ENCODE results near the gene PSMB10. TPM values are rescaled to one million over a fixed set of nuclear protein-coding genes. Genes with fewer than 3 reads are reported as not detected.
"Not testable (repeated sequence)": the region's sequence is repeated elsewhere in the genome, so short reads cannot be mapped to it uniquely, and the experiment has no call there.

PSMB10 gene
- total RNA-seq, 1 experiment from 2014 or later, result 36.6 TPM

GRCh38 chr16:67940446-67941089 lies 3.9 kb upstream of the PSMB10 start:
- Histone ChIP-seq H3K27me3 (ENCODE audit: control insufficient read depth, insufficient read depth, low read length) (no peaks in the 10 kb centered on the region), H3K4me3 (ENCODE audit: insufficient read depth, low read depth, low read length) (no peak overlapping the region), H3K36me3 (replicated peaks; ENCODE audit: control insufficient read depth, insufficient read depth, low read length) (peaks cover 11% of the 10 kb centered on the region)
- DNase-seq, result no peak

DNA sequence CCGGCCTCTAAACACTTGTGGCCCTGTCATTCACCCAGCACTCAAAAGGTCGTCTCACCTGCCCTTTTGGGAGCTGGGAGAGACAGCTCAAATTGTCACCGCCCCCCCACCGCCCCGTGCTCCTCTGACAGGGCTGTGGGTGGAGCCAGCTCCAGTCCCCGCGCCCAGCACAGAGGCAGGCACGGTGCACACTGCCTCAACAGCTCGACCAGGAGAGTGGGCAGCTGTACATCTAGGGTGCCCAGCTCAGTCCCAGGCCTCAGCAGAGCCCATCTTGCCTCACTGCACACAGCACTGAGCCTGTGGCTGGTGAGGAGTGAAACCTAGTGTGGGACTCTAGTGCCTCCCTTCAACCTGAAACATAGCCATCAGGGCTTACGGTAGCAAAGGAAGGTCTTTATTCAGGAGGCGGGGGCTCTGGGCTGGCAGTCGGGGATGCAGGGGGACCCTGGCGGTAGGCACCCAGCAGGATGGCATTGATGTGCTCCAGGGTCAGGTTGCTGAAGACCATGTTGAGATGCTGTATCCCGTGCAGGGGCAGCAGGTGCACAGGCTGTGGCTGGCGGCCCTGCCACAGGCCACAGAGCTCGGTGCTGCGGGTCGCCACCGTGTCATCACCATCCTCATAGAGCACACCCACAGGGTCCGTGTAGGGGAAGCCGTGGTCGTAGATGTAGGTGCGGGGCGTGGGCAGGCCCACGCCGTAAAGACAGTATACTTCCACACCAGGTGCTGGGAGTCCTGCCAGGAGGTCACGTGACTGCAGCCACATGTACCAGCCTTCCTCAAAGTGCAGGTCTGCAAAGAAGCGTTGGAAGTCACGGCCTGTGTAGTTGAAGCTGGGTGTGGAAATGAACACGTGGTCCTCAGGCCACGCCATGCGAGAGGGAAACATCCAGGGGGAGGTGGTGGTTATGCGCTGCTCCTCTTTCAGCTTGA lies 3.1 kb upstream of the PSMB10 start:
- Histone ChIP-seq H3K36me3 (replicated peaks; ENCODE audit: control insufficient read depth, insufficient read depth, low read length) (peaks cover 4% of the 10 kb centered on the region), H3K4me3 (ENCODE audit: insufficient read depth, low read depth, low read length) (no peak overlapping the region), H3K27me3 (ENCODE audit: control insufficient read depth, insufficient read depth, low read length) (no peaks in the 10 kb centered on the region)
- DNase-seq, result no peak

DNA sequence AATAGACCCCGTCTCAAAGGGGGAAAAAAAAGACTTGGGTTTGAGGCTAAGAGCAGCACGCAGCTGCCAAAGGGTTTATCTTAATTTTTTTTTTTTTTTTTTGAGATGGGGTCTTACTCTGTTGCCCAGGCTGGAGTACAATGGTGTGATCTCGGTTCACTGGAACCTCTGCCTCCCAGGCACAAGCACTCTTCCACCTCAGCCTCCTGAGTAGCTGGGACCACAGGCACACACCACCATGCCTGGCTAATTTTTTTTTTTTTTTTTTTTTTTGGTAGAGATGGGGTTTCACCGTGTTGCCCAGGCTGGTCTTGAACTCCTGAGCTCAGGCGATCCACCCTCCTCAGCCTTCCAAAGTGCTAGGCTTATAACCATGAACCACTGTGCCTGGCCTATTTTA lies 1.1 kb upstream of the PSMB10 start:
- not testable (repeated sequence) for H3K27me3 ChIP-seq (ENCODE audit: control insufficient read depth, insufficient read depth, low read length); DNase-seq; H3K4me3 ChIP-seq (ENCODE audit: insufficient read depth, low read depth, low read length); H3K36me3 ChIP-seq (replicated peaks; ENCODE audit: control insufficient read depth, insufficient read depth, low read length)

GRCh38 chr16:67936880-67937605 lies 393 bp upstream of the PSMB10 start:
- no peaks in the 10 kb centered on the region for H3K27me3 ChIP-seq (ENCODE audit: control insufficient read depth, insufficient read depth, low read length)
- DNase-seq, result no peak
- H3K36me3 ChIP-seq (replicated peaks; ENCODE audit: control insufficient read depth, insufficient read depth, low read length), result peaks cover 2% of the 10 kb centered on the region
- H3K4me3 ChIP-seq (ENCODE audit: insufficient read depth, low read depth, low read length), result peak overlapping the region; percentile 98

DNA sequence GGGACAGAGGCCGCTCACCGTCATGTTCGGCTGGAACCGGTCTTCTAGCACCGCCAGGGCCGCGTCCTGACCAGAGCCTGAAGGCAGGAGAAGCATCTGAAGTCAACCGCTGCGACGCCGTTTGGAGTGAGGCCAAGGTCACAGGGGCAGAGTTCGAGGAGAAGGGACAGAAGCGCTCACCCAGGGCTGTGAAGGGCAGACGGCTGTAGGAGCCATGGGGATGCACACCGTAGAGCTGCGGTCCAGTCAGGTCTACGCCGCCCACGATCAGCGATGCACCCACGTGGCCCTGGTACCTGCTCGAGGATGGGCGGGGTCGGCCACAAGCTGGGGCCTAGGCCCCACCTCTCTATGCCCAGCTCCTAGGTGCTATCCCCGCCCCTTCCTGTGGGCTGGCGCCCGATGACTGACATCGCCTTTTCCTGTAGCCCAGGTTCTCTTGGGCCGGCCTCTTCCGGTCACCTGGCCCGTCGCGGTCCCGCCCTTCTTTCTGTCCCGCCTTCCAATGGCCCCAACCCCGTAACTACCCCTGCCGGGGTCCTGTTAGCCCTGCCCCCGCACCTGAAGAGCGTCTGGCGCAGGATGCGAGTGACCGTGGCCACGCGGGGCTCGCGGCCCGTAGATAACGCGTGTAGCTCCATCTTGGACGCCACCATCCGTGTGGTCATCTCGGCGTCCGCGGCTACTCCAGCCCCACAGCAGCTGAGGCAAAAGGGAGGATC lies 1.1 kb downstream of the PSMB10 start:
- Histone ChIP-seq H3K4me3 (ENCODE audit: insufficient read depth, low read depth, low read length) (peak overlapping the region; percentile 98), H3K36me3 (replicated peaks; ENCODE audit: control insufficient read depth, insufficient read depth, low read length) (peaks cover 1% of the 10 kb centered on the region), H3K27me3 (ENCODE audit: control insufficient read depth, insufficient read depth, low read length) (no peaks in the 10 kb centered on the region)
- DNase-seq, result peak; percentile 100

- no peaks in the 10 kb centered on the region for H3K27me3 ChIP-seq (ENCODE audit: control insufficient read depth, insufficient read depth, low read length)
- no peaks in the 10 kb centered on the region; the same call in 1 of the 2 replicates for H3K36me3 ChIP-seq (replicated peaks; ENCODE audit: control insufficient read depth, insufficient read depth, low read length)
- DNase-seq, result no peak
- peak overlapping the region; percentile 98 for H3K4me3 ChIP-seq (ENCODE audit: insufficient read depth, low read depth, low read length)
Observed at GRCh38 chr16:67935101-67935401, 1.6 kb downstream of the PSMB10 start.

GRCh38 chr16:67934306-67935100 lies 2.1 kb downstream of the PSMB10 start:
- peak overlapping the region; percentile 98 for H3K4me3 ChIP-seq (ENCODE audit: insufficient read depth, low read depth, low read length)
- H3K27me3 ChIP-seq (ENCODE audit: control insufficient read depth, insufficient read depth, low read length), result no peaks in the 10 kb centered on the region
- H3K36me3 ChIP-seq (replicated peaks; ENCODE audit: control insufficient read depth, insufficient read depth, low read length), result no peaks in the 10 kb centered on the region; the same call in 1 of the 2 replicates
- peak; percentile 72 for DNase-seq

DNA sequence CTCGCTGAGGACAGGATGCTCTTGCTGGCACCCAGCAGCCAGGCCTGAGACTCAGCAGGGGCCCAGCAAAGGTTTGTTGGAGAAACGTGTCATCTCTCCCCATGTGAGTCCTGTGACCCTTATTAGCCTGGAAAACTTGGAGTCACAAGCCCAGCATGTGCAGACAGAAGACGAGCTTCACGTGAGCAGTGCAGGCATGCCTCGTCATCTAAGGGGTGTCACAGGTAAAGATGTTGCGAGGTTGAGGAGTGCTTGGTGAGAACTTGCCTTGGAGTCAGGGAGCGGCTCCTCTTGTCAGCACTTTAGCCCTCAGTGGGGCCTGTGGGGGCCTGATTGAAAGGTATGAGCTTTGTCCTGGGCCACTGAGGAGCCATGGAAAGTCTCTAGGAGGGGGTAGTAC lies 2.8 kb downstream of the PSMB10 start:
- no peaks in the 10 kb centered on the region for H3K27me3 ChIP-seq (ENCODE audit: control insufficient read depth, insufficient read depth, low read length)
- peak; percentile 42 for DNase-seq
- no peaks in the 10 kb centered on the region; the same call in 1 of the 2 replicates for H3K36me3 ChIP-seq (replicated peaks; ENCODE audit: control insufficient read depth, insufficient read depth, low read length)
- no peak overlapping the region for H3K4me3 ChIP-seq (ENCODE audit: insufficient read depth, low read depth, low read length)

- DNase-seq, result no peak
- no peak overlapping the region for H3K4me3 ChIP-seq (ENCODE audit: insufficient read depth, low read depth, low read length)
Observed at GRCh38 chr16:67932462-67932840, 4.2 kb downstream of the PSMB10 start.

DNA sequence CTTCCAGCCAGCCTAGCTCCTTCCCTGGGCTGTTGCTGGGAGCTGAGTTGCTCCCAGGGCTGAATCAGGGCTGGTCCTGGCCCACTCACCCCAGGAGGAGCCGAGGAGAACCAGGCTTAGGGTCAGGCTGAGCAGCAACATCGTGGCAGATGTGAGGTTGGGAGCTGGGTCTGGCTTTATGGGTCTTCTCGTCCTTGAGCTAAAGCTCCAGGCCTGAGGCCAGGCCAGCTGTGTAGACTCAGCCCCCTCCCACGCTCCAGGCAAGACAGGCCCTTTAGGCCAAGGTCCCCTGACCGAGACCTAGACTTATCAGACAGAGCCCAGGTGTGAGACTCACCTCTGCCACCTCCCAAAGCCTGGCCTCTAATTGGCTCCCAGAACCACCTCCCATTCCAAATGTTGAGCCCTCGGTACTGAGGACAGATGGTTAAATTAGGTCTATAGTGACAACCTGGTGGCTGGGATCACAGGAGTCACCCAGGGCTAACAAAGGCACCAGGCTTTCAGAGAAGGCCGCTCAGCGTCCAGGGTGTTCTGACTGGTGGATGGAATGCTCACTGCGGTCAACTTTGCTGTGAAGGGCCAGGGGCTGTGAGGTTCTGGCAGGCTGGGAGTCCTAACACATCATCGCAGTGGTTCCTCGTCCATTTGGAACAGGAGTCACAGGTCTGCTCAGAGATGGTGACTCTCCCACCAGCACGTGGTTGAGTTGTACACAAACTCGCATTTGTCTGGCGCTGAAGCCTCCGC lies 4.8 kb downstream of the PSMB10 start, which contains the start of gene CTRL:
Gene CTRL, minus strand, starts transcription at position 151 of the 750 bp plus-strand sequence. Its CDS starts 10 bp downstream, at position 141.
- no peak within 1 kb of the TSS for H3K4me3 ChIP-seq (ENCODE audit: insufficient read depth, low read depth, low read length)
- DNase-seq, result peak; percentile 75

More at GRCh38 chr16:67932462-67932840, 4.2 kb downstream of the PSMB10 start:
- H3K36me3 ChIP-seq (replicated peaks; ENCODE audit: control insufficient read depth, insufficient read depth, low read length), result no peaks in the 10 kb centered on the region; the same call in 1 of the 2 replicates
- H3K27me3 ChIP-seq (ENCODE audit: control insufficient read depth, insufficient read depth, low read length), result no peaks in the 10 kb centered on the region

GRCh38 chr16:67930678-67931211 lies 5.9 kb downstream of the PSMB10 start:
- H3K27me3 ChIP-seq (ENCODE audit: control insufficient read depth, insufficient read depth, low read length), result no peaks in the 10 kb centered on the region
- H3K4me3 ChIP-seq (ENCODE audit: insufficient read depth, low read depth, low read length), result no peak overlapping the region
- peak; percentile 58 for DNase-seq
- H3K36me3 ChIP-seq (replicated peaks; ENCODE audit: control insufficient read depth, insufficient read depth, low read length), result no peaks in the 10 kb centered on the region; the same call in 1 of the 2 replicates

More for the DNA sequence above, 4.8 kb downstream of the PSMB10 start, which contains the start of gene CTRL:
- H3K36me3 ChIP-seq (replicated peaks; ENCODE audit: control insufficient read depth, insufficient read depth, low read length), result no peaks in the 10 kb centered on the region; the same call in 1 of the 2 replicates
- no peaks in the 10 kb centered on the region for H3K27me3 ChIP-seq (ENCODE audit: control insufficient read depth, insufficient read depth, low read length)

DNA sequence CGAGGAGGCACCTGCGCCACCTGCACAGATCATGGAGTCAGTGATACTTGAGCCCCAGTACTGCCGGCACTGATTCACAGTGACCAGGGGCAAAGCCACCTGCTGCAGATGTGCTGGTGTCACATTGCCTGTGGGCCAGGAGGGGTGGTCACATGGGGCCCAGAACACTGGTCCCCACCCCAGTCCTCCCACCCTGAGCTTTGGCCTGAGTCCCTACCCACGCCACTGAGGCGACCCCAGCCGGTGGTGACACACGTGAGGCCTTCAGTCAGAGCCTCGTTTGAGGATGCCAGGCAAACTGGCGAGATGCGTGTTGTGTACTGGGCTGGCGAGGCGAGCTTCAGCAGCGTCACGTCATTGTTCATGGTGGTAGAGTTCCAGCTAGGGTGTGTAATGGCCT lies 6.5 kb downstream of the PSMB10 start:
- no peak for DNase-seq
- Histone ChIP-seq H3K4me3 (ENCODE audit: insufficient read depth, low read depth, low read length) (no peak overlapping the region), H3K36me3 (replicated peaks; ENCODE audit: control insufficient read depth, insufficient read depth, low read length) (no peaks in the 10 kb centered on the region; the same call in 1 of the 2 replicates)

More for the DNA sequence above, 6.5 kb downstream of the PSMB10 start:
- no peaks in the 10 kb centered on the region for H3K27me3 ChIP-seq (ENCODE audit: control insufficient read depth, insufficient read depth, low read length)

Data from H7 (cell line).